B cell (primary cell): ENCODE measurements around the gene OSGEPL1. TPM values are rescaled to one million over a fixed set of nuclear protein-coding genes. Genes with fewer than 3 reads are reported as not detected.

Source experiments
- ATAC-seq: fragments of 200-7000 bp; cut with Tn5 transposase; one replicate; pipeline ENCODE4 v1.10.0; 2021; ENCODE audit warnings: low read depth, mild to moderate bottlenecking, moderate number of reproducible peaks, moderate library complexity
- CTCF ChIA-PET: fragments of 350-600 bp; sonication (Branson Sonifier 250); formaldehyde crosslinking; loops from one replicate; lab custom pipeline; 2021; ENCODE audit warnings: antibody characterized with exemption, inconsistent platforms; lab: Charles Lee
- POLR2A ChIA-PET: fragments of 350-600 bp; sonication (Branson Sonifier 250); formaldehyde crosslinking; loops from one replicate; lab custom pipeline; 2021; ENCODE audit warnings: antibody characterized with exemption; lab: Charles Lee
- DNase-seq: peaks from one replicate; pipeline ENCODE4 v3.0.0; 2013
- H2AFZ ChIP-seq: 2 replicates; pipeline ENCODE4 v1.6.1; 2012; ENCODE audit warnings: mild to moderate bottlenecking, low read depth, low read length; ENCODE audit not compliant: insufficient read depth, poor library complexity, severe bottlenecking
- H3K27ac ChIP-seq, 2 donors: 1 replicate in 1 of 2; 2 replicates in 1 of 2; pipeline ENCODE4 v1.5.1; 2012 to 2013; ENCODE audit warnings: low read length in 2 of 2, mild to moderate bottlenecking in 2 of 2, moderate library complexity in 1 of 2
- H3K27me3 ChIP-seq, 4 experiments: fragments of 200-600 bp in 1 of 4; sonication (generic) in 1 of 4; replicated peaks in 1 of 4; 1 replicate in 2 of 4; 2 replicates in 2 of 4; pipeline versions ENCODE4 v1.6.1 to v1.7.0; 2013 to 2016; ENCODE audit warnings: low read length in 3 of 4, mild to moderate bottlenecking in 2 of 4, mixed read lengths in 1 of 4, moderate library complexity in 1 of 4; ENCODE audit not compliant: insufficient read depth in 4 of 4, control insufficient read depth in 3 of 4; ENCODE audit errors: control extremely low read depth in 1 of 4
- H3K36me3 ChIP-seq, 2 experiments: replicated peaks in 1 of 2; 1 replicate in 1 of 2; 2 replicates in 1 of 2; pipeline versions ENCODE4 v1.6.1 to v1.7.1; 2013; ENCODE audit warnings: low read length in 1 of 2; ENCODE audit not compliant: insufficient read depth in 2 of 2, control insufficient read depth in 1 of 2; ENCODE audit errors: control extremely low read depth in 1 of 2, extremely low read depth in 1 of 2
- H3K4me1 ChIP-seq, 2 donors: fragments of 200-600 bp in 1 of 2; sonication (generic) in 1 of 2; 1 replicate in 1 of 2; 2 replicates in 1 of 2; pipeline versions ENCODE4 v1.5.1 to v1.6.1; 2013 to 2017; ENCODE audit warnings: low read length in 2 of 2; ENCODE audit not compliant: control insufficient read depth in 2 of 2, insufficient read depth in 2 of 2
- H3K4me2 ChIP-seq: replicated peaks from 2 replicates; pipeline ENCODE3; 2012; ENCODE audit warnings: mild to moderate bottlenecking, low read depth, low read length; ENCODE audit not compliant: poor library complexity, severe bottlenecking
- H3K4me3 ChIP-seq, 5 experiments: fragments of 200-600 bp in 1 of 5; sonication (generic) in 1 of 5; 1 replicate in 3 of 5; 2 replicates in 2 of 5; pipeline versions ENCODE4 v1.5.1 to v1.7.0; 2011 to 2016; ENCODE audit warnings: low read length in 4 of 5, mild to moderate bottlenecking in 4 of 5, low read depth in 2 of 5, control low read depth in 1 of 5, moderate library complexity in 1 of 5; ENCODE audit not compliant: insufficient read depth in 1 of 5; ENCODE audit errors: control extremely low read depth in 1 of 5, extremely low read depth in 1 of 5
- H3K79me2 ChIP-seq: fragments of 200-600 bp; sonication (generic); one replicate; pipeline ENCODE4 v1.6.0; 2016; ENCODE audit warnings: low read length; ENCODE audit not compliant: control insufficient read depth, insufficient read depth
- H3K9ac ChIP-seq: fragments of 200-600 bp; sonication (generic); 2 replicates; pipeline ENCODE4 v1.6.1; 2017; ENCODE audit warnings: mild to moderate bottlenecking, low read length, moderate library complexity
- H3K9me3 ChIP-seq, 3 donors: one replicate each; pipeline versions ENCODE4 v1.6.1 to v1.7.1; 2013; ENCODE audit warnings: low read length in 2 of 3; ENCODE audit not compliant: control insufficient read depth in 2 of 3, insufficient read depth in 1 of 3; ENCODE audit errors: control extremely low read depth in 1 of 3
- H4K20me1 ChIP-seq: 2 replicates; pipeline ENCODE4 v1.6.0; 2012; ENCODE audit warnings: mild to moderate bottlenecking, low read length; ENCODE audit not compliant: insufficient read depth, control insufficient read depth, poor library complexity, severe bottlenecking
- H3K27ac Mint-ChIP-seq: one replicate; pipeline ENCODE4 v1.8.0; 2021; ENCODE audit warnings: mixed read lengths
- H3K27me3 Mint-ChIP-seq: one replicate; pipeline ENCODE4 v1.8.0; 2021; ENCODE audit warnings: mixed read lengths
- H3K4me1 Mint-ChIP-seq: one replicate; pipeline ENCODE4 v1.8.0; 2021; ENCODE audit warnings: mixed read lengths
- H3K4me3 Mint-ChIP-seq: one replicate; pipeline ENCODE4 v1.8.0; 2021; ENCODE audit warnings: mixed read lengths
- H3K9me3 Mint-ChIP-seq: one replicate; pipeline ENCODE4 v1.8.0; 2022; ENCODE audit warnings: mixed read lengths; ENCODE audit not compliant: insufficient read depth
- EZH2 ChIP-seq: IDR thresholded peaks from 2 replicates; pipeline ENCODE4 v1.6.1; 2012; ENCODE audit warnings: borderline replicate concordance, low read depth, mild to moderate bottlenecking, moderate library complexity, low read length; ENCODE audit not compliant: insufficient read depth, poor library complexity, severe bottlenecking
- WGBS: methylation state at CpG from one replicate; pipeline ENCODE4 v1.1.5; 2013; ENCODE audit warnings: missing lambda C conversion rate; ENCODE audit not compliant: insufficient coverage; 5-methylcytosine and 5-hydroxymethylcytosine counted together
- intact Hi-C: fragments of 100-400 bp; cut with micrococcal nuclease; formaldehyde crosslinking; loops from one replicate; pipeline ENCODE4 v1.10.0; 2022
- polyA plus RNA-seq: library from polyadenylated mRNA; depleted of rRNA; stranded (reverse); fragments of >200 nt; gene quantifications from 2 replicates; pipeline ENCODE4 v1.2.3, GENCODE V29; 2012
- total RNA-seq, 2 donors: library from RNA; stranded (reverse); fragments of 120-200 nt in 1 of 2; gene quantifications; 1 replicate in 1 of 2; 2 replicates in 1 of 2; pipeline versions ENCODE4 v1.2.3 to v1.2.4, GENCODE V29; 2013 to 2022
- TF ChIP-seq, protein P1 (sequence below): fragments of 200-600 bp; IDR thresholded peaks from one replicate; pipeline ENCODE4 v1.8.0; 2022; ENCODE audit warnings: antibody characterized with exemption, mild to moderate bottlenecking

Gene OSGEPL1
- total and polyA plus RNA-seq, 2 donors (not counting 1 experiment from before 2014, with no cell fraction given): 8.3 to 12.6 TPM

DNA sequence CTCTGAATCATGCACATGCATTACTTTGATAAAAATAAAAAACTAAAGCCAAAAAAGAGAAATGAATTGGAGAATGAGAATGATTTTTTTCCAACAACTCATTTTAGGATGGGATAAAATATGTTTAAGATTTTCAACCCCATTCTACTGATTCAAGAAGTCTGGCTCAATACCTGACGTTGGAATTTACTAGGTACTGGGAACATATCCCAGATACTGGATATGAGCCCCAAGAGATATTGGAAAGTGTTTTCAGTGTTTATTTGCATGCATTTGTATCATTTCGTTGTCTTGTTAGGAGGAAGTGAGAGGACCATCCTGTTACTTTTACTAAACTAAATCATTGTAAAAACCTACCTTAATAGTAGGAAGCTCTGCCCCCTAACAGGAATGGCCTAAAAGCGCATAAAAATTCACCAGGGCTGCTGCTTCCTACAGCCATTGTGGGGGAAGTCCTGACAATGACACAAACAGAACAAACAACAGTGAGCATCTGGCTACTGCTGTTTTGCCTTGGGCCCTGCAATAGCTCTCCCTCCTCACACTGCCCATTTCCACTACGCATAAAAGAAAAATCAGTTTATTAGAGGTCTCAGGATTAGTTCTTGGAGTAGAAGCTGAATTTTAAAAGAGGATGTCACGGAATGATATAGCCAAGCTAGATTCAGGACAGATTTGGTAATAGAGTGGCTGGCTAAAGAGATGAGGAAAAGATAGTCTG lies 52.9 kb downstream of the OSGEPL1 start:
- ChIA-PET POLR2A (no interaction called here), CTCF (interaction anchor here (1.2 to 1.7 kb wide), 2 partner anchors 11 to 50 kb away, joined by 3 to 4 read pairs; no protein-coding TSS in a partner anchor)
- intact Hi-C loops: no loop called here
- Mint-ChIP-seq H3K9me3 (no peaks in the 10 kb centered on the region), H3K27ac (no peak overlapping the region), H3K27me3 (no peaks in the 10 kb centered on the region), H3K4me3 (no peak overlapping the region), H3K4me1 (no peaks in the 10 kb centered on the region)
- no peak for DNase-seq
- Histone ChIP-seq H3K9ac (no peak overlapping the region), H3K79me2 (no peaks in the 10 kb centered on the region), H3K27me3 (no peaks in the 10 kb centered on the region), H2AFZ (no peak overlapping the region), H3K4me3 (no peak overlapping the region), H3K4me2 (no peak overlapping the region), H4K20me1 (no peaks in the 10 kb centered on the region), H3K27ac (no peak overlapping the region), H3K9me3 (no peaks in the 10 kb centered on the region), H3K36me3 (peaks cover 0 to 4% of the 10 kb centered on the region in 2 experiments), H3K4me1 (no peaks in the 10 kb centered on the region)
- 100% methylated on average over 1 of the region's 5 CpGs for WGBS
- no peak for TF ChIP-seq EZH2
- no peak for ATAC-seq

DNA sequence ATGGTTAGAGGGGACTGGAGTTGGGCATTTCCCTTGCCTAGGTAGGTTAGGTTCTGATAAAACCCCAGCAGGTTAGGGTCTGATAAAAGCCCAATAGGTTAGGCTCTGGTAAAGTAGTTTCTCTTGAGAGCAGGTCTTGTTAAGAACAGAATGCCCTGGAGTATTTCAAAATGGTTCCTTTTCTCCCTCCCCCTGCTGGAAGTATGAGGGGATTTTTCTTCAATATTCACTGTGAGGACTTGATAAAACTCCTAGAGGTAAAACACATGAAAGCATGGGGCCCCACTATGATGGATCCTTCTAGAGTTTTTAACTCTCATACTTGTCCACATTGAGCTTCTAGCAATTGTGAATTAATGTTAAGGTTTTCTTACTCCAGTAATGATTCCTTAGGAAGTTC lies 60.5 kb downstream of the OSGEPL1 start:
- intact Hi-C loops: no loop called here
- no peak overlapping the region for H3K4me2 ChIP-seq
- no peaks in the 10 kb centered on the region for H3K9me3 ChIP-seq
- no peaks in the 10 kb centered on the region for H3K27me3 ChIP-seq
- H3K36me3 ChIP-seq: peaks cover 0 to 4% of the 10 kb centered on the region in 2 experiments
- Mint-ChIP-seq H3K27me3 (no peaks in the 10 kb centered on the region), H3K4me1 (peaks cover 2% of the 10 kb centered on the region), H3K27ac (no peak overlapping the region), H3K9me3 (no peaks in the 10 kb centered on the region), H3K4me3 (no peak overlapping the region)
- H3K27ac ChIP-seq: no peak overlapping the region
- DNase-seq (peak; percentile 12), ATAC-seq (no peak)
- ChIA-PET CTCF (interaction anchor here (1.3 to 3.8 kb wide), 4 partner anchors 41 to 46 kb away, joined by 4 to 62 read pairs (median 7); partner anchors contain the start of gene ASNSD1), POLR2A (no interaction called here)
- no peaks in the 10 kb centered on the region for H3K79me2 ChIP-seq
- no peak overlapping the region for H3K4me3 ChIP-seq
- peaks cover 0 to 4% of the 10 kb centered on the region in 2 donors for H3K4me1 ChIP-seq
- no peak overlapping the region for H2AFZ ChIP-seq
- no peak overlapping the region for H3K9ac ChIP-seq
- no peaks in the 10 kb centered on the region for H4K20me1 ChIP-seq
- TF ChIP-seq EZH2: no peak
- TF ChIP-seq, protein P1, sequence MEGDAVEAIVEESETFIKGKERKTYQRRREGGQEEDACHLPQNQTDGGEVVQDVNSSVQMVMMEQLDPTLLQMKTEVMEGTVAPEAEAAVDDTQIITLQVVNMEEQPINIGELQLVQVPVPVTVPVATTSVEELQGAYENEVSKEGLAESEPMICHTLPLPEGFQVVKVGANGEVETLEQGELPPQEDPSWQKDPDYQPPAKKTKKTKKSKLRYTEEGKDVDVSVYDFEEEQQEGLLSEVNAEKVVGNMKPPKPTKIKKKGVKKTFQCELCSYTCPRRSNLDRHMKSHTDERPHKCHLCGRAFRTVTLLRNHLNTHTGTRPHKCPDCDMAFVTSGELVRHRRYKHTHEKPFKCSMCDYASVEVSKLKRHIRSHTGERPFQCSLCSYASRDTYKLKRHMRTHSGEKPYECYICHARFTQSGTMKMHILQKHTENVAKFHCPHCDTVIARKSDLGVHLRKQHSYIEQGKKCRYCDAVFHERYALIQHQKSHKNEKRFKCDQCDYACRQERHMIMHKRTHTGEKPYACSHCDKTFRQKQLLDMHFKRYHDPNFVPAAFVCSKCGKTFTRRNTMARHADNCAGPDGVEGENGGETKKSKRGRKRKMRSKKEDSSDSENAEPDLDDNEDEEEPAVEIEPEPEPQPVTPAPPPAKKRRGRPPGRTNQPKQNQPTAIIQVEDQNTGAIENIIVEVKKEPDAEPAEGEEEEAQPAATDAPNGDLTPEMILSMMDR: no peak
